Measurements from ENCODE around the gene DIS3L2.
"Not testable (repeated sequence)": the region's sequence is repeated elsewhere in the genome, so short reads cannot be mapped to it uniquely, and the experiment has no call there.

DIS3L2 gene

GRCh38 chr2:232310121-232310520 lies 348.6 kb downstream of the DIS3L2 start:
- no peak for DNase-seq (ENCODE audit: extremely low spot score)
- POLR2A ChIA-PET: no interaction called here
- TF ChIP-seq ELF4 (IDR thresholded peaks at IDR 0.05) (no peak), L3MBTL2 (conservative IDR thresholded peaks at IDR 0.05) (no peak), CTBP1 (IDR thresholded peaks at IDR 0.05; ENCODE audit: borderline replicate concordance) (no peak), FOXA1 (IDR thresholded peaks at IDR 0.05) (no peak), ARNT (IDR thresholded peaks at IDR 0.05) (no peak), HDGF (IDR thresholded peaks at IDR 0.05; ENCODE audit: borderline replicate concordance) (no peak), BHLHE40 (IDR thresholded peaks at IDR 0.05; ENCODE audit: borderline replicate concordance) (no peak), SUZ12 (IDR thresholded peaks at IDR 0.05) (no peak), LEF1 (IDR thresholded peaks at IDR 0.05; ENCODE audit: borderline replicate concordance) (no peak), FOXM1 (IDR thresholded peaks at IDR 0.05; ENCODE audit: borderline replicate concordance) (no peak), SP1 (IDR thresholded peaks at IDR 0.05) (no peak), NFRKB (IDR thresholded peaks at IDR 0.05) (no peak), PKNOX1 (IDR thresholded peaks at IDR 0.05) (no peak), ZNF384 (IDR thresholded peaks at IDR 0.05) (no peak), TARDBP (IDR thresholded peaks at IDR 0.05) (no peak), FOXK2 (IDR thresholded peaks at IDR 0.05) (no peak)
- CTCF ChIA-PET: interaction anchor here (0.9 to 1.0 kb wide), 2 partner anchors 13 to 18 kb away, joined by 3 to 4 read pairs; no protein-coding TSS in a partner anchor

DNA sequence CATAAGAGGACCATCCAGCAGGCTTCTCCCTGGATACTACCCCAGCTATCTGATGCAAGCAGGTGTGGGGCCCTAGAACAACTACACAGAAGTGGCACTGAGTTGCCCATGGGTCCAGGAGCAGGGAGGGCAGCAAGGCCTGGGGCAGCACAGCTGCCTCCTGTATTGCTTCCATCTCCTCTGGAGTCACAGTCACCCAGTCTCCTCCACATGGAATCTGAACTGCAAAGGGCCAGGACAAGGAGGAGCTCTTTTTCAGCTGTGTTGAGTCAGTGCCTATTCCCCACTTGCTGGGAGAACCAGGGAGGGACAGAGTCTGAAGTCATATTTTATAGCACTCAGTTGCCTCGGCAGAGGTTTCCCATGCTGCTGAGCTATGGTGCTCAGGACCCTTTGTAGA lies 349.2 kb downstream of the DIS3L2 start:
- POLR2A ChIA-PET: no interaction called here
- CTCF ChIA-PET: no interaction called here

GRCh38 chr2:232313645-232314044 lies 352.1 kb downstream of the DIS3L2 start:
- POLR2A ChIA-PET; DNase-seq (ENCODE audit: extremely low spot score): not testable (repeated sequence)
- CTCF ChIA-PET: interaction anchor here (0.7 kb wide), 1 partner anchor 8 kb away, joined by 4 read pairs; no protein-coding TSS in a partner anchor

More for the DNA sequence above, 349.2 kb downstream of the DIS3L2 start:
- no peak for TF ChIP-seq ELF4 (IDR thresholded peaks at IDR 0.05)
- no peak for TF ChIP-seq HDGF (IDR thresholded peaks at IDR 0.05; ENCODE audit: borderline replicate concordance)
- no peak for TF ChIP-seq NFRKB (IDR thresholded peaks at IDR 0.05)
- TF ChIP-seq TARDBP (IDR thresholded peaks at IDR 0.05): no peak
- no peak for TF ChIP-seq PKNOX1 (IDR thresholded peaks at IDR 0.05)
- TF ChIP-seq FOXA1 (IDR thresholded peaks at IDR 0.05): no peak
- DNase-seq (ENCODE audit: extremely low spot score): no peak

DNA sequence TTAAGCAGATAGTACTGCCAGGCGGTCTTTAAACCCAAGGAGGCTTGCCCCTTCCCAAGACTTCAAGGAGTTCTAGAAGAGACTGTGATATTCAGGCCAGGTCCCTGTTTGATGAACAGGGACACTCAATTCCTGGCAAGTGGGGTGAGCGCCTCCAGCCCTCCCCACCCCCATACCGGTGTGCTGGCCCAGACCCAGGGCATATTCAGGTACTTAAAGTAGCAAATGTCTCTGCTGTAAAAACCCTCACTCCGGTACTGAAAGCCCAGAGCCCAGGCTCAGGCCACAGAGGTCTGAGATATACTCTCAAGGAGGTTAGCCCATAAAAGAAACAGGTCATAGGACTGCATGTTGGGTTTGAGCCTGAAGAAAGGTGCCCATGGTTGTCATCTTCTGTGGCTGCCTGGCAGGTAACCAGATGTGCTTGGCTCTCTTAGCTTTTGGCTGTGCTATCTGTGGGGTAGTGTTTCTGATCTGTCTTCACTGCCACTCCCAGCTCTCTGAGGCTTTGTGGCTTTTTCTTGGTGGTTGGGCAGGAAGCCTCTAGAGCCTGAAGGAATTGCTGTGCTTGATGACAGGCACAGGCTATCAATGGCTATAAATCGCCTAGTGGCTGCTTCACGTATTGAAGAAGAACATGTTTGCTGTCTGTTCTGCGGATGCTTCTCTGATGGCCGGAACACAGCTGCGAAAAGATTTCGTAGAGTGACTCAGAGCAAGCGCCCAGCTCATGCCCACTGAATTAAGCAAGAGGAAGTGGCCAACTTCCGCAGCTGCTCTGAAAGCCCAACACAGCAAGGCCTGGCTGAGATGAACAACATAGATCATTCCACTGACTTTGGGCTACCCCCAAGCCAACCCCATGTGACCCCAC lies 353.8 kb downstream of the DIS3L2 start:
- CTCF ChIA-PET: no interaction called here

DNA sequence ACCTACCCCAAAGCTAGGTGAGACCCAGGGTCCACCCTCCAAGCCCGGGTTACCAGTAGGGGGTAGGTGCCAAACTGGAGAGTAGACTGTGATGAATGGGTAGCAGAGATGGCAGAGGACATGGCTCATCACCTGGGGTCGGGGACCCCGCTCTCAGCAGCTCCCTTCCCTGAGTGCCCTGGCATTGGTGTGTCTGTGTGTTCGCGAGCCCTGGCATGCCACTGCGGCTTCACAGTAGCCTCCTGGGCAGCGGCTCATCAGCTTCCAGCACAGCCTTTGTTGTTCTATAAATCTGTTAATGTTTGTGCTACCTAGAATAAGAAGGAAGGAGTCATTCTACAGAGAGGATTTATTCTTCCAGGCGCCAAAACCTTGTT lies 354.4 kb downstream of the DIS3L2 start:
- no peak for TF ChIP-seq ELF4 (IDR thresholded peaks at IDR 0.05)
- no peak for TF ChIP-seq L3MBTL2 (conservative IDR thresholded peaks at IDR 0.05)
- TF ChIP-seq ZNF384 (IDR thresholded peaks at IDR 0.05): no peak
- no peak for TF ChIP-seq HDGF (IDR thresholded peaks at IDR 0.05; ENCODE audit: borderline replicate concordance)
- no peak for TF ChIP-seq NFRKB (IDR thresholded peaks at IDR 0.05)
- no peak for TF ChIP-seq FOXK2 (IDR thresholded peaks at IDR 0.05)
- no peak for TF ChIP-seq FOXA1 (IDR thresholded peaks at IDR 0.05)
- TF ChIP-seq ARNT (IDR thresholded peaks at IDR 0.05): no peak
- POLR2A ChIA-PET: no interaction called here
- no peak for DNase-seq (ENCODE audit: extremely low spot score)
- CTCF ChIA-PET: no interaction called here

More for the DNA sequence above, 353.8 kb downstream of the DIS3L2 start:
- POLR2A ChIA-PET: no interaction called here
- no peak for TF ChIP-seq LEF1 (IDR thresholded peaks at IDR 0.05; ENCODE audit: borderline replicate concordance)
- TF ChIP-seq PKNOX1 (IDR thresholded peaks at IDR 0.05): no peak
- TF ChIP-seq ZNF384 (IDR thresholded peaks at IDR 0.05): no peak
- no peak for TF ChIP-seq FOXA1 (IDR thresholded peaks at IDR 0.05)
- TF ChIP-seq NFRKB (IDR thresholded peaks at IDR 0.05): no peak
- TF ChIP-seq CTBP1 (IDR thresholded peaks at IDR 0.05; ENCODE audit: borderline replicate concordance): no peak
- TF ChIP-seq L3MBTL2 (conservative IDR thresholded peaks at IDR 0.05): no peak
- no peak for DNase-seq (ENCODE audit: extremely low spot score)

- POLR2A ChIA-PET: no interaction called here
- TF ChIP-seq SUZ12 (IDR thresholded peaks at IDR 0.05) (no peak), PKNOX1 (IDR thresholded peaks at IDR 0.05) (no peak), ARNT (IDR thresholded peaks at IDR 0.05) (no peak), FOXM1 (IDR thresholded peaks at IDR 0.05; ENCODE audit: borderline replicate concordance) (no peak), ELF4 (IDR thresholded peaks at IDR 0.05) (no peak), ZNF384 (IDR thresholded peaks at IDR 0.05) (no peak), NFRKB (IDR thresholded peaks at IDR 0.05) (no peak), SP1 (IDR thresholded peaks at IDR 0.05) (no peak), TARDBP (IDR thresholded peaks at IDR 0.05) (no peak)
- DNase-seq (ENCODE audit: extremely low spot score): no peak
- CTCF ChIA-PET: no interaction called here
Observed at GRCh38 chr2:232316461-232317330, 355.2 kb downstream of the DIS3L2 start.

Data from HEK293T (cell line).